ENCODE measurements around the gene FANCE.
"Not testable (repeated sequence)": the region's sequence is repeated elsewhere in the genome, so short reads cannot be mapped to it uniquely, and the experiment has no call there.

FANCE gene

DNA sequence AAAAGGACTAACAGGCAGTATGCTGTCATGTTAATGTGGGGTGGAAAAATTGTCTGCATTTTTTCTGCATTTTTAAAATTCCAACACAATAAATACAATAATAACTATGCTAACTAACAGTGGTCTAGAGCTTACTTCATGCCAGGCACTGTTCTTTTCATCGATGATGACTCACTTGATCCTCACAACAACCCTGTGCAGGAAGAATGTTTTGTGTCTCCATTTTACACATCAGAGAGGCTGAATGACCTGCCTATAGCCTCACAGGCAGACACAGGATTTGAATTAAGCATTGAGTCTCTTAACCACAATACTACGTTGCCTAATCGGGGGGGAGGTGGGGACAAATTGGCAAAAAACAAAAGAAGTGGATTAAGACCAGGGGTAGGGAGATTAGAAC lies 26.9 kb upstream of the FANCE start:
- no peak overlapping the region for H3K4me3 ChIP-seq (ENCODE audit: low read depth, low read length)
- TF ChIP-seq, protein P1, sequence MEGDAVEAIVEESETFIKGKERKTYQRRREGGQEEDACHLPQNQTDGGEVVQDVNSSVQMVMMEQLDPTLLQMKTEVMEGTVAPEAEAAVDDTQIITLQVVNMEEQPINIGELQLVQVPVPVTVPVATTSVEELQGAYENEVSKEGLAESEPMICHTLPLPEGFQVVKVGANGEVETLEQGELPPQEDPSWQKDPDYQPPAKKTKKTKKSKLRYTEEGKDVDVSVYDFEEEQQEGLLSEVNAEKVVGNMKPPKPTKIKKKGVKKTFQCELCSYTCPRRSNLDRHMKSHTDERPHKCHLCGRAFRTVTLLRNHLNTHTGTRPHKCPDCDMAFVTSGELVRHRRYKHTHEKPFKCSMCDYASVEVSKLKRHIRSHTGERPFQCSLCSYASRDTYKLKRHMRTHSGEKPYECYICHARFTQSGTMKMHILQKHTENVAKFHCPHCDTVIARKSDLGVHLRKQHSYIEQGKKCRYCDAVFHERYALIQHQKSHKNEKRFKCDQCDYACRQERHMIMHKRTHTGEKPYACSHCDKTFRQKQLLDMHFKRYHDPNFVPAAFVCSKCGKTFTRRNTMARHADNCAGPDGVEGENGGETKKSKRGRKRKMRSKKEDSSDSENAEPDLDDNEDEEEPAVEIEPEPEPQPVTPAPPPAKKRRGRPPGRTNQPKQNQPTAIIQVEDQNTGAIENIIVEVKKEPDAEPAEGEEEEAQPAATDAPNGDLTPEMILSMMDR (IDR thresholded peaks at IDR 0.05; ENCODE audit: borderline replicate concordance, insufficient read depth, low read depth, low read length) = no peak

DNA sequence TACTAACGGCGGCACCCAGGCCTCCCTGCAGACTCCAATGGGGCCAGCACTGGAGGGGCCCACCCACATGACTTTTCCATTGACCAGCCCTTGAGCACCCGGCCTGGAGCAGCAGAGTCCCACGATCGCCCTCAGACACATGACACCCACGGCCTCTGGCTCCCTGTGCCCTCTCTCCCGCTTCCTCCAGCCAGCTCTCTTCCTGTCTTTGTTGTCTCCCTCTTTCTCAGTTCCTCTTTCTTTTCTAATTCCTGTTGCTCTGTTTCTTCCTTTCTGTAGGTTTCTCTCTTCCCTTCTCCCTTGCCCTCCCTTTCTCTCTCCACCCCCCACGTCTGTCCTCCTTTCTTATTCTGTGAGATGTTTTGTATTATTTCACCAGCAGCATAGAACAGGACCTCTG lies 26.1 kb upstream of the FANCE start:
- H3K4me3 ChIP-seq (ENCODE audit: low read depth, low read length) = no peak overlapping the region
- TF ChIP-seq, protein P1 (IDR thresholded peaks at IDR 0.05; ENCODE audit: borderline replicate concordance, insufficient read depth, low read depth, low read length) = no peak

DNA sequence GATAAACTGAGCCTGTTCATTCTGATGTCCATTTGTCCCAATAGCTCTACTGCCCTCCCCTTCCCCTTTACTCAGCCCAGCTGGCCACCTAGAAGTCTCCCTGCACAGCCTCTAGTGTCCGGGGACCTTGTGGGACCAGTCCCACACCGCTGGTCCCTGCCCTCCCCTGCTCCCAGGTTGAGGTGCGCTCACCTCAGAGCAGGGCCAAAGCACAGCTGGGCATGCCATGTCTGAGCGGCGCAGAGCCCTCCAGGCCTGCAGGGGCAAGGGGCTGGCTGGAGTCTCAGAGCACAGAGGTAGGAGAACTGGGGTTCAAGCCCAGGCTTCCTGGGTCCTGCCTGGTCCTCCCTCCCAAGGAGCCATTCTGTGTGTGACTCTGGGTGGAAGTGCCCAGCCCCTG lies 24.7 kb upstream of the FANCE start:
- no peak overlapping the region for H3K4me3 ChIP-seq (ENCODE audit: low read depth, low read length)
- TF ChIP-seq, protein P1 (IDR thresholded peaks at IDR 0.05; ENCODE audit: borderline replicate concordance, insufficient read depth, low read depth, low read length) = no peak

DNA sequence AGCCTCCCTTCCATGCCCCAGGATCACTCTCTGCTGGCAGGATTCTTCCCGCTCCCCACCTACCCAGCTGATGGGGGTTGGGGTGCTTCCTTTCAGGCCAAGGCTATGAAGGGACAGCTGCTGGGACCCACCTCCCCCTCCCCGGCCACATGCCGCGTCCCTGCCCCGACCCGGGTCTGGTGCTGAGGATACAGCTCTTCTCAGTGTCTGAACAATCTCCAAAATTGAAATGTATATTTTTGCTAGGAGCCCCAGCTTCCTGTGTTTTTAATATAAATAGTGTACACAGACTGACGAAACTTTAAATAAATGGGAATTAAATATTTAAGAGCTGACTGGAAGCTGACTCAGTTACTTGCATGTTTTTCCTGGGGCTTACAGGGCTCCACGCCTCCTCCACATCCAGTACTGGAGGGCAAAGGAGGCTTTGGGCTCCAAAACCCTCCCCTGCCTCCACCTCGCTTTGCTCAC lies 24.3 kb upstream of the FANCE start:
- no peak overlapping the region for H3K4me3 ChIP-seq (ENCODE audit: low read depth, low read length)
- TF ChIP-seq, protein P1 (IDR thresholded peaks at IDR 0.05; ENCODE audit: borderline replicate concordance, insufficient read depth, low read depth, low read length) = no peak

DNA sequence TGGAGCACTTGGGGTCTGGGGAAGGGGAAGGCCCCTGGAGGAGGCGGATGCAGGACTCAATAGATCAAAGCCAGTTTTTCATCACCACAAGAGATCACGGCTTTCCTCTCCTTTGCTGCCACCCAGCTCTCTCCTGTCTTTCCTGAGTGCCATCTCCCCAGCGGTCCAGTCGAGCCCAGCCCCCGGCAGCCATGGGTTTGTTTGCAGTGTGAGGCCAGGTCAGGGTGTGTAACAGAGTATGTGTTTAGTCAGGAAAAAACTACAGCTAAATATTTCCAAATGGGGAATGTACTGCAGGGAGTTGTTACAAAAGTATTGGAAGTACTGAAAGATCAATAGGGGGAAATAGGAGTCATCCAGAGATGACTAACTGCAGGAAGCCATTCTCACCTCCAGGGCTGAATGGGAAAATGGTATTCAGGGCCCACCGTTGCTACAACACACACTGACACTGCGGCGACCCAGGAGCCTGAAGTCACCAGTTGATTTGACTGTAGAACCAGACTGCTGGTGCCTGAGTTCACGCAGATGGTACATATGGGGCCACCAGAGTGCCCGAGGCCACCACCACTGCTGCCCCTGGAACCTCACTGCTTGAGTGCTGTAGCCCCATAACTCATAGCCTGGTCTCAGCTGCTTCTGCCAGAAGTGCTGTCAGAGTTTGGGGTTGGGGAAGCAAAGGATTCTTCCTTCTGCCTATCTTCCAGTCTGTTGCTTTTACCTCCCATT lies 23.6 kb upstream of the FANCE start:
- no peak overlapping the region for H3K4me3 ChIP-seq (ENCODE audit: low read depth, low read length)
- TF ChIP-seq, protein P1 (IDR thresholded peaks at IDR 0.05; ENCODE audit: borderline replicate concordance, insufficient read depth, low read depth, low read length) = no peak

DNA sequence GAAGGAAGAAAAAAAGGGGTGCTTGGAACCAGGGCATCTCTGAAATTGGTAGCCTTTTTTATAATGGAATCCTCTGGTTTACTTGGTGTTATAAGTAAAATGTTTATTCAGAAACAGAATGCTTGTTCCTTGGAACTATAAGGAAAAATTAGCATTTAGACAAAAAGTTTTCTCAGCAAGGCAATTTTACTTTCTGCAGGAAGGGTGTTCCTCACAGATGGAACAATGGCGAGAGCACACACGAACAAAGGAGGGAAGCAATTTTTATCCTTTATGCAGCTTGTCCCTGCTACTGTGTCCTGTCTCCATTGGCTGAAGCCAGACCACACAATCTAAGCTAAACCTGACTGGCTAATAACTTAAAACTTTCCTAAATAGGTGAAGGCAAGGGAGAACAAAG lies 22.7 kb upstream of the FANCE start:
- TF ChIP-seq, protein P1 (IDR thresholded peaks at IDR 0.05; ENCODE audit: borderline replicate concordance, insufficient read depth, low read depth, low read length) = no peak
- no peak overlapping the region for H3K4me3 ChIP-seq (ENCODE audit: low read depth, low read length)

DNA sequence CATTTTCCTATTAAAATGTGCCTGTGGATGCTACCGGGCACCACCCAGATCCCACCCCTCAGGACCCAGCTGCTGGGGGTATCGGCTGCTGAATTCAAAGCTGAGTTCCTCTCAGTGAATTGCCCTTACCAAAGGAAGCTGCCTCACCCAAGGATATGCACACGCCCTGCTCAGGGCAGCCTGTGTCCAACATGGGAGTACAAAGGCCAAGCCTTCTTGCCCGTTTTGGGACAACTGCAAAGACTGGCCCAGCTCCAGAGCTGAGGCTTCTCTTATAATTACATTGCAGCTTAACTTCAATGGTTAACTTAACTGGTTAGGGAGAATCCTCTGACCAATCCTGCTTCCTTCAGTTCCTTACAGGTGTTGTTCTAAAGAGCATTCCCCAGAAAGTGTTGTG lies 19.8 kb upstream of the FANCE start:
- TF ChIP-seq, protein P1 (IDR thresholded peaks at IDR 0.05; ENCODE audit: borderline replicate concordance, insufficient read depth, low read depth, low read length) = no peak
- no peak overlapping the region for H3K4me3 ChIP-seq (ENCODE audit: low read depth, low read length)

DNA sequence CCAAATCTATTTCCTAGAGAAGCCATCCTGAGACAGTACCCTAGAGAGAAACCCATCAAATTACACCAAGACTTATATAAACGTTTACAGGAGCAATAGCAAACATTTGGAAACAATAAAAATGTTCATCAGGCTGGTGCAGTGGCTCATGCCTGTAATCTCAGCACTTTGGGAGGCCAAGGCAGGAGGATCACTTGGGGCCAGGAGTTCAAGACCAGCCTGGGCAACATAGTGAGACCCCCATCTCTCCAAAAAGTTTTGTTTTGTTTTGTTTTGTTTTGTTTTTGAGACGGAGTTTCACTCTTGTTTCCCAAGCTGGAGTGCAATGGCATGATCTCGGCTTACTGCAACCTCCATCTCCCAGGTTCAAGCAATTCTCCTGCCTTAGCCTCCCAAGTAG lies 19.4 kb upstream of the FANCE start:
- not testable (repeated sequence) for H3K4me3 ChIP-seq (ENCODE audit: low read depth, low read length)
